Stimulated activated CD8-positive, alpha-beta memory T cell treated with anti-CD3 and anti-CD28 coated beads, Interleukin-15, amount 100 ng/mL, for 48 hours (primary cell): ENCODE results near the gene OXCT1.

ENCODE experiments used
- DNase-seq, 2 donors: peaks; one replicate each; pipeline ENCODE4 v3.0.0-alpha.2; 2020; ENCODE audit warnings: low read depth in 2 of 2

Gene OXCT1

GRCh38 chr5:41869724-41870626, at the start of gene OXCT1:
Gene OXCT1, minus strand, starts transcription at chr5:41870425. Its CDS starts 67 bp downstream, at chr5:41870358.
- peak; percentile 87 to 89 for DNase-seq

GRCh38 chr5:41918105-41918504, 47.9 kb upstream of the OXCT1 start:
- no peak for DNase-seq

GRCh38 chr5:41908374-41909079, 38.3 kb upstream of the OXCT1 start:
- DNase-seq, result no peak

- DNase-seq, result no peak
Observed at GRCh38 chr5:41906151-41906550, 35.9 kb upstream of the OXCT1 start.

GRCh38 chr5:41903892-41904799, 33.9 kb upstream of the OXCT1 start, which contains the start of gene RIMOC1:
Gene RIMOC1, plus strand, starts transcription at chr5:41904344. Its CDS starts 24 bp downstream, at chr5:41904368.
- peak; percentile 97 to 98 for DNase-seq

GRCh38 chr5:41903382-41903891, 33.2 kb upstream of the OXCT1 start:
- DNase-seq, result no peak

- DNase-seq, result no peak
Observed at GRCh38 chr5:41896230-41896629, 26.0 kb upstream of the OXCT1 start.

- DNase-seq, result no peak
Observed at GRCh38 chr5:41893074-41893851, 23.0 kb upstream of the OXCT1 start.

- no peak for DNase-seq
Observed at GRCh38 chr5:41892031-41892430, 21.8 kb upstream of the OXCT1 start.

GRCh38 chr5:41891066-41891707, 21.0 kb upstream of the OXCT1 start:
- DNase-seq, result no peak

GRCh38 chr5:41885286-41885685, 15.1 kb upstream of the OXCT1 start:
- DNase-seq, result no peak

- DNase-seq, result no peak
Observed at GRCh38 chr5:41883936-41884335, 13.7 kb upstream of the OXCT1 start.

GRCh38 chr5:41883243-41883642, 13.0 kb upstream of the OXCT1 start:
- DNase-seq, result no peak

- DNase-seq, result no peak
Observed at GRCh38 chr5:41882765-41883164, 12.5 kb upstream of the OXCT1 start.

- DNase-seq, result no peak
Observed at GRCh38 chr5:41878643-41879478, 8.6 kb upstream of the OXCT1 start.

- DNase-seq, result no peak
Observed at GRCh38 chr5:41878173-41878572, 7.9 kb upstream of the OXCT1 start.

GRCh38 chr5:41877408-41877807, 7.2 kb upstream of the OXCT1 start:
- DNase-seq, result no peak

GRCh38 chr5:41876678-41877077, 6.5 kb upstream of the OXCT1 start:
- no peak for DNase-seq

- DNase-seq, result no peak
Observed at GRCh38 chr5:41875121-41875520, 4.9 kb upstream of the OXCT1 start.
